ENCODE measurements around the gene TNS3. TPM values are rescaled to one million over a fixed set of nuclear protein-coding genes. Genes with fewer than 3 reads are reported as not detected.
A peak's percentile ranks its signal among the peaks of the same experiment; 100 is the strongest.

TNS3 gene
- total and polyA plus RNA-seq, 2 of the 13 experiments (the other 11 are each of a cell fraction or from before 2014, with no cell fraction given) = 52.9 to 55.7 TPM

DNA sequence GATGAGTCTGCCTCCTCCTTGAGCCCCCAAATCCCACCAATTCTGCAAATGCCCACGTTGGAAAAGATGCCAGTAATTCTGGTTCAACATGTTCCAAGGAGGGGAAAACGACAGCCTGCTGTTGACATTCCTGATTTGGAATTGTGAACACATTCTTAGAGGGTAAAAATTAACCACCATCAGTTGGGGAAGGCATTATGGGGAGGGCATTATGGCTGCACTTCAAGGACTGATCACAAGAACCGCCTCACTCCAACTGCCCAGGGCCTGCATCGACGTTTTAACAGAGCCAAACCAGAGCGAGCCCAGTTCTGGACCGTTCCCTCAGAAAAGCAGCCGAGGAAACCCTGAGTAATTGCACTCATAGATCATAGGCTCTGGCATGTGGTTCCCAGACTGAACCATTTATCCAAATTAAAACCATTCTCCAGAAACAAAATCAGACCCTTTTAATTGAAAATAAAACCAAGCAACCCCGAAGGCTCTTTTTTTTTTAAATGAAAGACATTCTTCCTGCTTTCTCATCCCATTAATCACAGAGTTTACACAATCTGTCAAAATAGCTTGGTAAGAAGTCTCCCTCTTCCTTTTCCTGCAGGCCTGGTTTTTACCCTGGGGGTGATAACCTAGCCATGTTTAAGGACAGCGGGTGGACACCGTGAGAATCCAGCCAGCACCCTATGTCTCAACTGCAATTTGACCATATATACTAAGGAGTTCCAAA, 8.0 kb downstream of the TNS3 start (continued):
- TF ChIP-seq, protein P1, sequence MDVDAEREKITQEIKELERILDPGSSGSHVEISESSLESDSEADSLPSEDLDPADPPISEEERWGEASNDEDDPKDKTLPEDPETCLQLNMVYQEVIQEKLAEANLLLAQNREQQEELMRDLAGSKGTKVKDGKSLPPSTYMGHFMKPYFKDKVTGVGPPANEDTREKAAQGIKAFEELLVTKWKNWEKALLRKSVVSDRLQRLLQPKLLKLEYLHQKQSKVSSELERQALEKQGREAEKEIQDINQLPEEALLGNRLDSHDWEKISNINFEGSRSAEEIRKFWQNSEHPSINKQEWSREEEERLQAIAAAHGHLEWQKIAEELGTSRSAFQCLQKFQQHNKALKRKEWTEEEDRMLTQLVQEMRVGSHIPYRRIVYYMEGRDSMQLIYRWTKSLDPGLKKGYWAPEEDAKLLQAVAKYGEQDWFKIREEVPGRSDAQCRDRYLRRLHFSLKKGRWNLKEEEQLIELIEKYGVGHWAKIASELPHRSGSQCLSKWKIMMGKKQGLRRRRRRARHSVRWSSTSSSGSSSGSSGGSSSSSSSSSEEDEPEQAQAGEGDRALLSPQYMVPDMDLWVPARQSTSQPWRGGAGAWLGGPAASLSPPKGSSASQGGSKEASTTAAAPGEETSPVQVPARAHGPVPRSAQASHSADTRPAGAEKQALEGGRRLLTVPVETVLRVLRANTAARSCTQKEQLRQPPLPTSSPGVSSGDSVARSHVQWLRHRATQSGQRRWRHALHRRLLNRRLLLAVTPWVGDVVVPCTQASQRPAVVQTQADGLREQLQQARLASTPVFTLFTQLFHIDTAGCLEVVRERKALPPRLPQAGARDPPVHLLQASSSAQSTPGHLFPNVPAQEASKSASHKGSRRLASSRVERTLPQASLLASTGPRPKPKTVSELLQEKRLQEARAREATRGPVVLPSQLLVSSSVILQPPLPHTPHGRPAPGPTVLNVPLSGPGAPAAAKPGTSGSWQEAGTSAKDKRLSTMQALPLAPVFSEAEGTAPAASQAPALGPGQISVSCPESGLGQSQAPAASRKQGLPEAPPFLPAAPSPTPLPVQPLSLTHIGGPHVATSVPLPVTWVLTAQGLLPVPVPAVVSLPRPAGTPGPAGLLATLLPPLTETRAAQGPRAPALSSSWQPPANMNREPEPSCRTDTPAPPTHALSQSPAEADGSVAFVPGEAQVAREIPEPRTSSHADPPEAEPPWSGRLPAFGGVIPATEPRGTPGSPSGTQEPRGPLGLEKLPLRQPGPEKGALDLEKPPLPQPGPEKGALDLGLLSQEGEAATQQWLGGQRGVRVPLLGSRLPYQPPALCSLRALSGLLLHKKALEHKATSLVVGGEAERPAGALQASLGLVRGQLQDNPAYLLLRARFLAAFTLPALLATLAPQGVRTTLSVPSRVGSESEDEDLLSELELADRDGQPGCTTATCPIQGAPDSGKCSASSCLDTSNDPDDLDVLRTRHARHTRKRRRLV (CRISPR knock-in tag; IDR thresholded peaks at IDR 0.05) = no peak
- TF ChIP-seq, protein P2, sequence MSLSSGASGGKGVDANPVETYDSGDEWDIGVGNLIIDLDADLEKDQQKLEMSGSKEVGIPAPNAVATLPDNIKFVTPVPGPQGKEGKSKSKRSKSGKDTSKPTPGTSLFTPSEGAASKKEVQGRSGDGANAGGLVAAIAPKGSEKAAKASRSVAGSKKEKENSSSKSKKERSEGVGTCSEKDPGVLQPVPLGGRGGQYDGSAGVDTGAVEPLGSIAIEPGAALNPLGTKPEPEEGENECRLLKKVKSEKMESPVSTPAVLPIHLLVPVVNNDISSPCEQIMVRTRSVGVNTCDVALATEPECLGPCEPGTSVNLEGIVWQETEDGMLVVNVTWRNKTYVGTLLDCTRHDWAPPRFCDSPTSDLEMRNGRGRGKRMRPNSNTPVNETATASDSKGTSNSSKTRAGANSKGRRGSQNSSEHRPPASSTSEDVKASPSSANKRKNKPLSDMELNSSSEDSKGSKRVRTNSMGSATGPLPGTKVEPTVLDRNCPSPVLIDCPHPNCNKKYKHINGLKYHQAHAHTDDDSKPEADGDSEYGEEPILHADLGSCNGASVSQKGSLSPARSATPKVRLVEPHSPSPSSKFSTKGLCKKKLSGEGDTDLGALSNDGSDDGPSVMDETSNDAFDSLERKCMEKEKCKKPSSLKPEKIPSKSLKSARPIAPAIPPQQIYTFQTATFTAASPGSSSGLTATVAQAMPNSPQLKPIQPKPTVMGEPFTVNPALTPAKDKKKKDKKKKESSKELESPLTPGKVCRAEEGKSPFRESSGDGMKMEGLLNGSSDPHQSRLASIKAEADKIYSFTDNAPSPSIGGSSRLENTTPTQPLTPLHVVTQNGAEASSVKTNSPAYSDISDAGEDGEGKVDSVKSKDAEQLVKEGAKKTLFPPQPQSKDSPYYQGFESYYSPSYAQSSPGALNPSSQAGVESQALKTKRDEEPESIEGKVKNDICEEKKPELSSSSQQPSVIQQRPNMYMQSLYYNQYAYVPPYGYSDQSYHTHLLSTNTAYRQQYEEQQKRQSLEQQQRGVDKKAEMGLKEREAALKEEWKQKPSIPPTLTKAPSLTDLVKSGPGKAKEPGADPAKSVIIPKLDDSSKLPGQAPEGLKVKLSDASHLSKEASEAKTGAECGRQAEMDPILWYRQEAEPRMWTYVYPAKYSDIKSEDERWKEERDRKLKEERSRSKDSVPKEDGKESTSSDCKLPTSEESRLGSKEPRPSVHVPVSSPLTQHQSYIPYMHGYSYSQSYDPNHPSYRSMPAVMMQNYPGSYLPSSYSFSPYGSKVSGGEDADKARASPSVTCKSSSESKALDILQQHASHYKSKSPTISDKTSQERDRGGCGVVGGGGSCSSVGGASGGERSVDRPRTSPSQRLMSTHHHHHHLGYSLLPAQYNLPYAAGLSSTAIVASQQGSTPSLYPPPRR (CRISPR knock-in tag; IDR thresholded peaks at IDR 0.05; ENCODE audit: borderline replicate concordance) = peak; percentile 60; the same call in 1 of the 2 replicates
- TF ChIP-seq ISL2 (CRISPR knock-in tag; IDR thresholded peaks at IDR 0.05) (peak; percentile 17; the same call in 1 of the 2 replicates), CREM (IDR thresholded peaks at IDR 0.05) (peak; percentile 34; the same call in 1 of the 2 replicates), CREM (CRISPR knock-in tag; IDR thresholded peaks at IDR 0.05) (no peak), TAF1 (CRISPR knock-in tag; IDR thresholded peaks at IDR 0.05) (no peak), SCMH1 (CRISPR knock-in tag; IDR thresholded peaks at IDR 0.05; ENCODE audit: borderline replicate concordance) (no peak), DNMT1 (CRISPR knock-in tag; IDR thresholded peaks at IDR 0.05) (no peak), HDAC2 (CRISPR knock-in tag; IDR thresholded peaks at IDR 0.05) (peak; percentile 78), SP2 (CRISPR knock-in tag; IDR thresholded peaks at IDR 0.05) (no peak), SP5 (CRISPR knock-in tag; IDR thresholded peaks at IDR 0.05; ENCODE audit: borderline replicate concordance, low read depth) (peak; percentile 30; the same call in 1 of the 2 replicates), FOXM1 (CRISPR knock-in tag; IDR thresholded peaks at IDR 0.05) (no peak), KMT2A (CRISPR knock-in tag; IDR thresholded peaks at IDR 0.05) (0 out of 2 replicates have a peak, but pooled peaks have one; percentile 40)
- TF ChIP-seq, protein P3, sequence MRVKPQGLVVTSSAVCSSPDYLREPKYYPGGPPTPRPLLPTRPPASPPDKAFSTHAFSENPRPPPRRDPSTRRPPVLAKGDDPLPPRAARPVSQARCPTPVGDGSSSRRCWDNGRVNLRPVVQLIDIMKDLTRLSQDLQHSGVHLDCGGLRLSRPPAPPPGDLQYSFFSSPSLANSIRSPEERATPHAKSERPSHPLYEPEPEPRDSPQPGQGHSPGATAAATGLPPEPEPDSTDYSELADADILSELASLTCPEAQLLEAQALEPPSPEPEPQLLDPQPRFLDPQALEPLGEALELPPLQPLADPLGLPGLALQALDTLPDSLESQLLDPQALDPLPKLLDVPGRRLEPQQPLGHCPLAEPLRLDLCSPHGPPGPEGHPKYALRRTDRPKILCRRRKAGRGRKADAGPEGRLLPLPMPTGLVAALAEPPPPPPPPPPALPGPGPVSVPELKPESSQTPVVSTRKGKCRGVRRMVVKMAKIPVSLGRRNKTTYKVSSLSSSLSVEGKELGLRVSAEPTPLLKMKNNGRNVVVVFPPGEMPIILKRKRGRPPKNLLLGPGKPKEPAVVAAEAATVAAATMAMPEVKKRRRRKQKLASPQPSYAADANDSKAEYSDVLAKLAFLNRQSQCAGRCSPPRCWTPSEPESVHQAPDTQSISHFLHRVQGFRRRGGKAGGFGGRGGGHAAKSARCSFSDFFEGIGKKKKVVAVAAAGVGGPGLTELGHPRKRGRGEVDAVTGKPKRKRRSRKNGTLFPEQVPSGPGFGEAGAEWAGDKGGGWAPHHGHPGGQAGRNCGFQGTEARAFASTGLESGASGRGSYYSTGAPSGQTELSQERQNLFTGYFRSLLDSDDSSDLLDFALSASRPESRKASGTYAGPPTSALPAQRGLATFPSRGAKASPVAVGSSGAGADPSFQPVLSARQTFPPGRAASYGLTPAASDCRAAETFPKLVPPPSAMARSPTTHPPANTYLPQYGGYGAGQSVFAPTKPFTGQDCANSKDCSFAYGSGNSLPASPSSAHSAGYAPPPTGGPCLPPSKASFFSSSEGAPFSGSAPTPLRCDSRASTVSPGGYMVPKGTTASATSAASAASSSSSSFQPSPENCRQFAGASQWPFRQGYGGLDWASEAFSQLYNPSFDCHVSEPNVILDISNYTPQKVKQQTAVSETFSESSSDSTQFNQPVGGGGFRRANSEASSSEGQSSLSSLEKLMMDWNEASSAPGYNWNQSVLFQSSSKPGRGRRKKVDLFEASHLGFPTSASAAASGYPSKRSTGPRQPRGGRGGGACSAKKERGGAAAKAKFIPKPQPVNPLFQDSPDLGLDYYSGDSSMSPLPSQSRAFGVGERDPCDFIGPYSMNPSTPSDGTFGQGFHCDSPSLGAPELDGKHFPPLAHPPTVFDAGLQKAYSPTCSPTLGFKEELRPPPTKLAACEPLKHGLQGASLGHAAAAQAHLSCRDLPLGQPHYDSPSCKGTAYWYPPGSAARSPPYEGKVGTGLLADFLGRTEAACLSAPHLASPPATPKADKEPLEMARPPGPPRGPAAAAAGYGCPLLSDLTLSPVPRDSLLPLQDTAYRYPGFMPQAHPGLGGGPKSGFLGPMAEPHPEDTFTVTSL (CRISPR knock-in tag; IDR thresholded peaks at IDR 0.05; ENCODE audit: borderline replicate concordance) = 0 out of 2 replicates have a peak, but pooled peaks have one; percentile 34

All from HepG2 (cell line).